CD4-positive, alpha-beta T cell treated with Interleukin-10 for 1 hour (primary cell): ENCODE results near the gene TATDN2.

Experiments
- DNase-seq: peaks from one replicate; pipeline ENCODE4 v3.0.0-alpha.2; 2020

Gene TATDN2

GRCh38 chr3:10248184-10248983 lies at the start of gene TATDN2:
TSS of gene TATDN2 (plus strand) at chr3:10248459. CDS start at chr3:10249201, 742 bp downstream.
- peak; percentile 95 for DNase-seq

- DNase-seq = peak; percentile 87
Observed at GRCh38 chr3:10198761-10199649, 49.3 kb upstream of the TATDN2 start.

- DNase-seq = no peak
Observed at GRCh38 chr3:10204921-10205320, 43.3 kb upstream of the TATDN2 start.

GRCh38 chr3:10205451-10206165 lies 42.7 kb upstream of the TATDN2 start:
- no peak for DNase-seq

GRCh38 chr3:10206166-10206511 lies 42.1 kb upstream of the TATDN2 start:
- DNase-seq = no peak

GRCh38 chr3:10213156-10213792 lies 35.0 kb upstream of the TATDN2 start:
- no peak for DNase-seq

GRCh38 chr3:10215578-10216368 lies 32.5 kb upstream of the TATDN2 start:
- no peak for DNase-seq

- DNase-seq = no peak
Observed at GRCh38 chr3:10217359-10217758, 30.9 kb upstream of the TATDN2 start.

- DNase-seq = no peak
Observed at GRCh38 chr3:10219737-10220136, 28.5 kb upstream of the TATDN2 start.

GRCh38 chr3:10223676-10224639 lies 24.3 kb upstream of the TATDN2 start:
- peak; percentile 54 for DNase-seq

- DNase-seq = peak; percentile 78
Observed at GRCh38 chr3:10224794-10225665, 23.2 kb upstream of the TATDN2 start.

GRCh38 chr3:10226293-10226692 lies 22.0 kb upstream of the TATDN2 start:
- DNase-seq = no peak

- DNase-seq = peak; percentile 30
Observed at GRCh38 chr3:10228248-10228950, 19.9 kb upstream of the TATDN2 start.

GRCh38 chr3:10229576-10229975 lies 18.7 kb upstream of the TATDN2 start:
- no peak for DNase-seq

GRCh38 chr3:10232137-10232536 lies 16.1 kb upstream of the TATDN2 start:
- peak; percentile 19 for DNase-seq

GRCh38 chr3:10233988-10234387 lies 14.3 kb upstream of the TATDN2 start:
- DNase-seq = no peak

- no peak for DNase-seq
Observed at GRCh38 chr3:10234526-10235230, 13.6 kb upstream of the TATDN2 start.

GRCh38 chr3:10235551-10235950 lies 12.7 kb upstream of the TATDN2 start:
- DNase-seq = no peak
